IMR-90 (cell line): ENCODE data around the gene CDC25A. TPM values are rescaled to one million over a fixed set of nuclear protein-coding genes. Genes with fewer than 3 reads are reported as not detected.

Source experiments
- ATAC-seq: fragments of 200-7000 bp; cut with Tn5 transposase; 2 replicates; pipeline ENCODE4 v1.9.1; 2020; ENCODE audit warnings: low read depth, mild to moderate bottlenecking, moderate library complexity
- BruUV-seq: library from RNA; stranded (reverse); fragments of 400-500 nt; replicated peaks from 2 replicates; lab custom pipeline; 2021; lab: Mats Ljungman, UMichigan
- CTCF ChIA-PET: fragments of 300-600 bp; formaldehyde crosslinking; extraction: SDS; loops from one replicate; lab custom pipeline; 2021; ENCODE audit warnings: antibody characterized with exemption; lab: Yijun Ruan, JAX
- POLR2A ChIA-PET: fragments of 300-600 bp; sonication (Branson Sonifier 250); formaldehyde crosslinking; loops from one replicate; lab custom pipeline; 2022; ENCODE audit warnings: antibody characterized with exemption; ENCODE audit not compliant: unreplicated experiment; lab: Charles Lee
- DNase-seq: peaks from one replicate; pipeline ENCODE4 v3.0.0; 2013
- H2AFZ ChIP-seq: replicated peaks from 2 replicates; pipeline ENCODE3; 2013; ENCODE audit warnings: low read length, mild to moderate bottlenecking; ENCODE audit not compliant: poor library complexity
- H2AK5ac ChIP-seq: 2 replicates; pipeline ENCODE4 v1.6.1; 2013; ENCODE audit warnings: low read depth, low read length, inconsistent platforms
- H2AK9ac ChIP-seq: replicated peaks from 2 replicates; pipeline ENCODE3; 2013; ENCODE audit warnings: mild to moderate bottlenecking, low read depth, low read length, moderate library complexity; ENCODE audit not compliant: poor library complexity
- H2BK120ac ChIP-seq: 2 replicates; pipeline ENCODE4 v1.6.1; 2013; ENCODE audit warnings: low read depth, low read length, inconsistent platforms
- H2BK15ac ChIP-seq: 3 replicates; pipeline ENCODE4 v1.6.1; 2013; ENCODE audit warnings: low read depth, low read length, inconsistent platforms
- H2BK20ac ChIP-seq: 2 replicates; pipeline ENCODE4 v1.6.1; 2013; ENCODE audit warnings: low read depth, mild to moderate bottlenecking, inconsistent platforms, low read length, moderate library complexity
- H2BK5ac ChIP-seq: 2 replicates; pipeline ENCODE4 v1.6.1; 2013; ENCODE audit warnings: mild to moderate bottlenecking, low read depth, low read length, inconsistent platforms; ENCODE audit not compliant: poor library complexity, severe bottlenecking
- H3K14ac ChIP-seq: replicated peaks from 2 replicates; pipeline ENCODE4 v1.6.1; 2013; ENCODE audit warnings: low read depth, low read length, inconsistent platforms
- H3K18ac ChIP-seq: 2 replicates; pipeline ENCODE4 v1.6.1; 2013; ENCODE audit warnings: low read depth, low read length, control low read depth
- H3K23ac ChIP-seq: 2 replicates; pipeline ENCODE4 v1.6.1; 2013; ENCODE audit warnings: low read depth, low read length, inconsistent platforms
- H3K27ac ChIP-seq: 2 replicates; pipeline ENCODE4 v1.5.1; 2013; ENCODE audit warnings: mild to moderate bottlenecking, control low read depth, low read length; ENCODE audit not compliant: insufficient read depth
- H3K27me3 ChIP-seq: 2 replicates; pipeline ENCODE4 v1.6.1; 2013; ENCODE audit warnings: low read length; ENCODE audit not compliant: control insufficient read depth, insufficient read depth
- H3K36me3 ChIP-seq: 2 replicates; pipeline ENCODE4 v1.6.1; 2013; ENCODE audit warnings: low read length, mixed read lengths; ENCODE audit not compliant: control insufficient read depth, insufficient read depth
- H3K4ac ChIP-seq: 2 replicates; pipeline ENCODE4 v1.6.1; 2013; ENCODE audit warnings: low read depth, low read length, inconsistent platforms
- H3K4me1 ChIP-seq: 2 replicates; pipeline ENCODE4 v1.6.1; 2013; ENCODE audit warnings: low read length, mixed read lengths; ENCODE audit not compliant: control insufficient read depth, insufficient read depth
- H3K4me2 ChIP-seq: 2 replicates; pipeline ENCODE4 v1.6.1; 2013; ENCODE audit warnings: low read depth, mild to moderate bottlenecking, control low read depth, low read length, moderate library complexity
- H3K4me3 ChIP-seq: 2 replicates; pipeline ENCODE4 v1.5.1; 2013; ENCODE audit warnings: low read depth, mild to moderate bottlenecking, control low read depth, low read length, moderate library complexity; ENCODE audit not compliant: insufficient read depth
- H3K56ac ChIP-seq: 2 replicates; pipeline ENCODE4 v1.6.1; 2013; ENCODE audit warnings: low read length, inconsistent platforms; ENCODE audit not compliant: insufficient read depth; ENCODE audit errors: extremely low read depth
- H3K79me1 ChIP-seq, 2 experiments: 2 replicates each; pipeline ENCODE4 v1.6.1; 2013; ENCODE audit warnings: low read length in 2 of 2, inconsistent platforms in 1 of 2, low read depth in 1 of 2
- H3K9ac ChIP-seq: 2 replicates; pipeline ENCODE4 v1.6.1; 2013; ENCODE audit warnings: low read depth, low read length, control low read depth
- H3K9me1 ChIP-seq: 2 replicates; pipeline ENCODE4 v1.6.1; 2013; ENCODE audit warnings: low read length, inconsistent platforms; ENCODE audit not compliant: insufficient read depth
- H3K9me3 ChIP-seq: 2 replicates; pipeline ENCODE4 v1.6.1; 2013; ENCODE audit warnings: low read length; ENCODE audit not compliant: control insufficient read depth, insufficient read depth
- H4K20me1 ChIP-seq: 2 replicates; pipeline ENCODE4 v1.6.1; 2013; ENCODE audit warnings: low read length, inconsistent platforms; ENCODE audit not compliant: insufficient read depth
- H4K5ac ChIP-seq: 2 replicates; pipeline ENCODE4 v1.6.1; 2013; ENCODE audit warnings: mild to moderate bottlenecking, low read depth, low read length, control low read depth
- H4K8ac ChIP-seq, 2 experiments: 2 replicates each; pipeline ENCODE4 v1.6.1; 2013; ENCODE audit warnings: low read depth in 2 of 2, low read length in 2 of 2, control low read depth in 1 of 2, inconsistent platforms in 1 of 2
- H4K91ac ChIP-seq: 2 replicates; pipeline ENCODE4 v1.6.1; 2013; ENCODE audit warnings: low read depth, low read length, inconsistent platforms; ENCODE audit not compliant: insufficient read depth
- CTCF ChIP-seq: conservative IDR thresholded peaks from 2 replicates; pipeline ENCODE4 v1.5.1; 2012; ENCODE audit warnings: mild to moderate bottlenecking, low read depth, low read length, improper control_type of control experiment
- USF2 ChIP-seq: fragments of 150-350 bp; IDR thresholded peaks from 2 replicates; pipeline ENCODE4 v1.6.1; 2017; ENCODE audit warnings: mild to moderate bottlenecking, antibody characterized with exemption, low read length, low read depth
- WGBS, 2 experiments: methylation state at CpG; one replicate each; pipeline versions ENCODE4 v1.1.5 to v1.1.7; 2013; ENCODE audit warnings: missing lambda C conversion rate in 2 of 2; ENCODE audit not compliant: insufficient read length in 1 of 2; ENCODE audit errors: extremely low coverage in 2 of 2; 5-methylcytosine and 5-hydroxymethylcytosine counted together
- dilution Hi-C: fragments of 300-500 bp; cut with HindIII; formaldehyde crosslinking; loops from one replicate; pipeline ENCODE4 v1.14.3; 2018; ENCODE audit warnings: low sequenced_read_pairs; ENCODE audit not compliant: unreplicated experiment
- in situ Hi-C: fragments of 300-500 bp; cut with MboI; formaldehyde crosslinking; loops from 3 replicates; pipeline ENCODE4 v1.14.3; 2019; ENCODE audit warnings: low sequenced_read_pairs, inconsistent platforms, mixed read lengths
- intact Hi-C: fragments of 100-400 bp; cut with micrococcal nuclease; formaldehyde crosslinking; loops from 2 replicates; pipeline ENCODE4 v1.10.0; 2022
- polyA plus RNA-seq, 3 experiments: library from polyadenylated mRNA; depleted of rRNA; stranded (reverse); fragments of >200 nt; gene quantifications; 2 replicates each; pipeline ENCODE4 v1.2.3, GENCODE V29; 2012; ENCODE audit warnings: low replicate concordance in 1 of 3
- total RNA-seq: library from RNA; depleted of rRNA; stranded (reverse); fragments of >200 nt; gene quantifications from 2 replicates; pipeline ENCODE4 v1.2.3, GENCODE V29; 2012

CDC25A gene
- total and polyA plus RNA-seq, 2 of the 4 experiments (the other 2 are of a cell fraction), result 4.2 to 10.6 TPM

GRCh38 chr3:48218537-48218936, 30.3 kb upstream of the CDC25A start:
- no TSS peak for BruUV-seq
- H2AK5ac ChIP-seq, result no peak overlapping the region
- ATAC-seq, result no peak
- H3K36me3 ChIP-seq, result no peaks in the 10 kb centered on the region
- DNase-seq, result no peak
- H4K20me1 ChIP-seq, result no peaks in the 10 kb centered on the region; the same call in 1 of the 2 replicates
- no peak overlapping the region for H4K91ac ChIP-seq
- no peak overlapping the region for H3K18ac ChIP-seq
- H2AFZ ChIP-seq, result no peak overlapping the region
- ChIA-PET POLR2A (no interaction called here), CTCF (no interaction called here)
- no peak overlapping the region for H2BK15ac ChIP-seq
- peaks cover 48% of the 10 kb centered on the region for H3K27me3 ChIP-seq
- H3K9me3 ChIP-seq, result no peaks in the 10 kb centered on the region
- TF ChIP-seq USF2 (no peak), CTCF (no peak)
- H3K14ac ChIP-seq, result no peak overlapping the region
- H2BK5ac ChIP-seq, result no peak overlapping the region
- no peaks in the 10 kb centered on the region for H3K79me1 ChIP-seq
- in situ Hi-C loops (no loop called here), intact Hi-C loops (no loop called here), dilution Hi-C loops (no loop called here)
- H3K27ac ChIP-seq, result no peak overlapping the region
- H3K56ac ChIP-seq, result no peak overlapping the region
- H3K23ac ChIP-seq, result no peak overlapping the region
- no peak overlapping the region for H4K5ac ChIP-seq
- H4K8ac ChIP-seq, result no peak overlapping the region
- H3K9ac ChIP-seq, result no peak overlapping the region
- no peak overlapping the region for H3K4me2 ChIP-seq
- H3K4me1 ChIP-seq, result peaks cover 2% of the 10 kb centered on the region; the same call in 1 of the 2 replicates
- no peaks in the 10 kb centered on the region for H3K9me1 ChIP-seq
- 100% methylated on average over 1 of the region's 5 CpGs; no CpG with 5 or more reads in 1 of the 2 experiments for WGBS, 2 experiments
- H3K4me3 ChIP-seq, result no peak overlapping the region
- H2BK120ac ChIP-seq, result no peak overlapping the region
- H2BK20ac ChIP-seq, result no peak overlapping the region
- H3K4ac ChIP-seq, result no peak overlapping the region
- H2AK9ac ChIP-seq, result no peak overlapping the region
